HG02588 (cell line): ENCODE measurements around the gene PLBD2.

Experiments used
- ATAC-seq: cut with Tn5 transposase; IDR thresholded peaks from one replicate; pipeline ENCODE4 v1.9.1; 2021; ENCODE audit warnings: mild to moderate bottlenecking, moderate library complexity; ENCODE audit not compliant: unreplicated experiment

The PLBD2 gene

DNA sequence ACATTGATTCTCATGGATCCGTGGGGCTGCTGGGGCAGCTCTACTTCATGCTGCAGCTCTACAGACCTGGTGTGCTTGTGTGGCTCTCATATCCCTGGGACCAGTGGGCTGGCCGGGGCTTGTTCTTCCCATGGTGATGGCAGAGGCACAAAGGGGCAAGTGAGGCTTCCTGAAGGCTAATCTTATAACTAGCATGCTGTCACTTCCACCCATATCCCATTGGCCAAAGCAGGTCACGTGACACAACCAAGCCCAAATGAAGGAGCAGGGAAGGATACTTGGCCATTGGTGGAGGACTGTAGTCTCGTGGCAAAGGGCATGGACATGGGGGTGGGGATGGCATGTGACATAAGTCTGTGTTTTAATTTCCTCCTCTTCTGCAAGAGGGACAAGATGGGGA, 9.9 kb downstream of the PLBD2 start:
- no peak for ATAC-seq

DNA sequence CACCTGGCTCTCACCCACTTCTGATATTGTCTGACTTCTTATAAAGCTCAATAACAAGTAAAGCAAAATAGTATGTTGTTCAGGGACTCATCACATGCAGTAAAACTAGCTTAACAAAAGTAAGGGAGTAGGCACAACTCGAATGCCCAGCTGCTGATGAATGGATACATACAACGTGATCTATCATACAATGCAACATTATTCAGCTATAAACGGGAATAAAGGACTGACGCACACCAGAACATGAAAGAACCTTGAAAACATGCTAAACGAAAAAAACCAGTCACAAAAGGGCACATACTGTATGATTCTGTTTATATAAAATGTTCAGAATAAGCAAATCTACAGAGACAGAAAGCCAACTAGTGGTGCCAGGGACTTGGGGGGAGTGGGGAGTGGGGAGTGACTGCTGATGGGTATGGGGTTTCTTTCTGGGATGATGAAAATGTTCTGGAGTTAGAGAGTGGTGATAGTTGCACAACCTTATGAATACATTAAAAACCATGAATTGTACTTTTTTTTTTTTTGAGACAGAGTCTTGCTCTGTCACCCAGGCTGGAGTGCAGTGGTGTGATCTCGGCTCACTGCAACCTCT, 11.1 kb downstream of the PLBD2 start:
- ATAC-seq, result no peak

DNA sequence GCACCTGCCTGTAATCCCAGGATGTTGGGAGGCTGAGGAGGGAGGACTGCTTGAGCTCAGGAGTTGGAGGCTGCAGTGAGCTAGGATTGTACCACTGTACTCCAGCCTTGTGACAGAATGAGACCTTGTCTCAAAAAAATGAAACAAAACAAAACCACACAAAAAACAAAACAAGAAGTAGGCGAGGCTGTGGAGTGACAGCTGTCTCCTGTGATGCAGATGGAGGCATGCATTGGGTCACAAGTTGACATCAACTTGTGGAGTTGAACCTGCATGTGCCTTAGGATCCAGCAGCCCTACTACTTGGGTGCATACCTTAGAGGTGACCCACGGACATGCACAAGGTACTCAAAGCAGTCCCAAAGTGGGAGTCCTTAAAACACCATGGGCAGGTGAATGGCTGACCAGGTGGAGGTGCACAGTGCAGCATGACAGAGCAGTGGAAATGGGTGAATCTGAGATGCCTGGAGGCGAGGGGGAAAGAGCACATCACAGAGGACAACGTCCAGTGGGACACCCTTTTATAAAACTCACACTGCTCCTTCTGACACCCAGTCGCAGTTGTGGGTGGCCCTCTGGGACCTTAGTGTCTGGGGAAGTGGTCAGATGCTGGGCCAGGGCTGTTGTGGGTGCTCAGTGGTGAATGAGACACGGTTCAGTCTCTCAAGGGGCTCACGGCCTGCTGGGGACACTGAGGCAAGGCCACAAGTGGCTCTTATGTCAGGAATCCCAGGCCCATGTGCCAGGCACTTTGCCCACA, 12.7 kb downstream of the PLBD2 start:
- no peak for ATAC-seq

DNA sequence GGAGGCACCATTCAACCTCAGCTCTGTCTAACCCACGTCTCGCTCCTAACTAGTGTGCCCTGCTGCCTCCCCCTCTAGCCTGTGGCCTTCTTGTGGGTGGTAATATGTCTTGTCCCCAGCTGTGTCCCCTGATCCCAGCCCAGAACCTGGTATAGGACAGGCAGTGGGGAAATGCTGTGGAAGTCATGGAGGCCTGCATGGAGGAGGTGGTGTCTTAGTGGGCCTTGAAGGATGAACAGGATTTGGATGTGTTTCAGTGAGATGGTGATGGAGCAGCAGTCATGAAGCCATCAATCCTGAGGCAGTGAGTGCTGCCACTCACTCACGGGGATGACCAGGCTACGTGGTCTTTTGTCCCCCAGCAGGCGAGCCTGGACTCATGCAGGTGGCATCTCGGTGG, 13.4 kb downstream of the PLBD2 start:
- no peak for ATAC-seq

DNA sequence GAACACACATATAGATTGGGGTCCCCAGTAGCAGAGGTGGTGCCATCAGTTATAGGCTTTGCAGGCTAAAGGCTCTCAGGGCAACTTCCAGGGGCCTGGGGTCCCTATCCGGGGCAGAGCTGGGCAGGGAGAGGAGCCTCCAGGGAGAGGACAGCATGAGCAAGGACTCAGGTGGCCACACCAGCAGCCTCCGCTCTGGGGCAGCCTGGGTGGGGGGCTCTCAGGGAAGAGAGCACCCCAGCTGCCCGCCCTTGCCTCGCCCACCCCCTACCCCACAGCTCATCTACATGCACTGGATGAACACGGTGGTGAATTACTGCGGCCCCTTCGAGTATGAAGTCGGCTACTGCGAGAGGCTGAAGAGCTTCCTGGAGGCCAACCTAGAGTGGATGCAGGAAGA, 14.0 kb downstream of the PLBD2 start:
- no peak for ATAC-seq

DNA sequence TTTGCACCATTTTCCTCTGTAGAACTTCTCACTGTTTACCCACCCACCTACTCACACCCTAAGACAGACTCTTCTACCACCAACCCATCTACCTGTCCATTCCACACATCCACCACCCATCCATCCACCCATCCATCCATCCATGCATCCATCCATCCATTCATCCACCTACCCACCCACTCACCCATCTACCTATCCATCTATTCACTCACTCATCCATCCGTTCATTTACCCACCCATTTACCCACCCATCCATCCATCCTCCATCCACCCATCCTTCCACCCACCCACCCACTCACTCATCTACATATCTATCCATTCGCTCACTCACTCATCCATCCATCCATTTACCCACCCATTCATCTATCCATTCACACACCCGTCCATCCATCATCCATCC, 15.1 kb downstream of the PLBD2 start:
- ATAC-seq, result no peak

DNA sequence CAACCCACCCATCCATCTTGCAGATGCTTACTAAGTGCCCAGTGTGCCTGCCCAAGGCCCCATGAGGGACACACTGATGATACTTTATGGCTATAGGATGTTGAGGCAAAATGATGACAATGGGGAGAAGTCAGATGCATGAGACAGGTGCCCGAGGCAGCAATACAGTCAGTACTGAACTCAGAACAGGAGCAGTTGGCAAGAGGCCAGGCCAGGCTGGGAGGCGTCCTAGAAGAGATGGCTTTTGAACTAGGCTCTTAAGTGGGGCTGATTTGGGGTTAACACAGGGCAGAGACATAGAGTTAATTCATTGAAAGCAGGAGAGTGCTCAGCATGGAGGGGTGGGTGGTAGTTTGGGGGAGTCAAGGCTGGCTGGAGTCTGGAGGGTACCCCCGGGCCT, 15.6 kb downstream of the PLBD2 start:
- no peak for ATAC-seq

DNA sequence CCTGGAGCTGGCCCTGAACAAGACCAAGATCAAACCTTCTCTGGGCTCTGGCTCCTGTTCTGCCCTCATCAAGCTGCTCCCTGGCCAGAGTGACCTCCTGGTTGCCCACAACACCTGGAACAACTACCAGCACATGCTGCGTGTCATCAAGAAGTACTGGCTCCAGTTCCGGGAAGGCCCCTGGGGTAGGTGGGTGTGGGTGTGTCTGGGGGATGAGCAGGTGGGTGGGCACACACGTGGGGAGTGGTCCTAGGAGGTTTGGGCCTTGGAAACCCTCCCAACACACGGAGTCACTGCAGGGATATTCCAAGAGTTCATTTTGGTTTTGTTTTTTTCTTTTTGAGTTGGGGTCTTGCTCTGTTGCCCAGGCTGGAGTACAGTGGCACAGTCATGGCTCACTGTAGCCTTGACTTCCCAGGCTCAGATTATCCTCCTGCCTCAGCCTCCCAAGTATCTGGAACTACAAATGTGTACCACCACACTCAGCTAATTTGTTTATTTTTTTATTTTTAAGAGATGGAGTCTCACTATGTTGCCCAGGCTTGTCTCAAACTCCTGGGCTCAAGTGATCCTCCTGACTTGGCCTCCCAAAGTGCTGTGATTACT, 16.5 kb downstream of the PLBD2 start:
- no peak for ATAC-seq

DNA sequence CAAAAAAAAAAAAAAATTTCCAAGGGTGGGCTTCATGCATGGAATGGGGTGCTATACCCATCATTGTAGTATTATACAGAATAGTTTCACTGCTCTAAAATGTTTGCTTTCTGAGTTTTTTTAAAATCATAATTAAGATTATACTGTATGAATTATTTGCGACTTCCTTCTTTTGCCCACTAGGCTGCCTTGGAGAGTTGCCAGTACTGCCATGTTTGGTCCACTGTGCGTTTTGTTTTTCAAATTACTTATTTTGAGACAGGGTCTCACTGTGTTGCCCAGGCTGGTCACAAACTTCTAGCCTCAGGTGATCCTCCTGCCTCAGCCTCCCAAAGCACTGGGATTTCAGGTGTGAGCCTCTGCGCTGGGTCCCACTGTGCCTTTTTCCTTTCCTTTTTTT, 19.9 kb downstream of the PLBD2 start:
- ATAC-seq, result no peak

DNA sequence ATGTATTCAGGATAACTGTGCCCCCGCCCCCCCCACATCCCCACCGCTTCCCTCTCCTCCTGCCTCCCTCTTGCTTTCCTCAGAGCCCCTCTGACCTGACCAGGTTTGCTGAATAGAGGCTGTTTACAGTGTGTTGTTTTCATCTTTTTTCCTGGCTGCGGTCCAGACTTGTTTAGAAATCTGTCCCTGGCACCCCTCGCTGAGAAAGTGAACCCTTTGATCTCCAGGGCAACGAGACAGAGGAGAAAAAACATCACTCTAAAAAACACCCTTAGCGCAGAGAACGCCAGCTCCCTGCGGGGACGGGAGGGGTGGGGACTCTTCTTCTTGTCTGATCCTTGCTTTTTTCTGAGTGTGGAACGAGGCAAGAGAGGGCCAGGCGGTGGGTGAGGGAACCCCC, 22.8 kb downstream of the PLBD2 start:
- ATAC-seq, result no peak

DNA sequence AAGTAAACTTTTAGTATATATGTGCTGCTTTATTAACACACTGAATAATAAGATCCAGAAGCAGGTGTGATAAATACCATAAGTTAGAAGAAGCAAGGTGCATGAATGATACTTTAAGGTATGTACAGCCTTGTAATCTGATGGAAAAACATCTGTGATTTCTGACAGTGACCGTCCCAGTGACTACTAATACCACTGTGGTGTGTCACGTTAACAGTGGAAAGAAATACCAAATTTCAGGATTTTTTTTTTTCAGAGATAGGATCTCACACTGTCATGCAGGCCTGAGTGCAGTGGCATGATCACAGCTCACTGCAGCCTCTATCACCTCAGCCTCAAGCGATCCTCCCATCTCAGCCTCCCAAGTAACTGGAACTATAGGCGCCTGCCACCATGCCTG, 23.8 kb downstream of the PLBD2 start:
- ATAC-seq, result no peak

DNA sequence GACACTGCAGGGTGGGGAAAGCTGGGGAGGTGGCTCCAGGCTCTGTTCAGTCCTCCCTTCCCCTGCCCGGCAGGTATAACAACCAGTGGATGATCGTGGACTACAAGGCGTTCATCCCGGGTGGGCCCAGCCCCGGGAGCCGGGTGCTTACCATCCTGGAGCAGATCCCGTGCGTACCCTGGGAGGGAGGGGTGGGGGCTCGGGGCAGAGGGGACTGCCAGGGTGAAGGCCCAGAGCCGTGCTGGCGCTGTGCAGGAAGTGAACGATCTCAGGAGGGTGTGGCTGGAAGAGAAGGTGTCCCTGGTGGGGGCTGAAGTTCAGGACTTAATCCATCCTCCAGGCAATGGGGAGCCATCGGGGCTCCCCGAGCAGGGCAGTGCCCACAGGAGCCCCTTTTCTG, 26.4 kb downstream of the PLBD2 start:
- ATAC-seq, result no peak

DNA sequence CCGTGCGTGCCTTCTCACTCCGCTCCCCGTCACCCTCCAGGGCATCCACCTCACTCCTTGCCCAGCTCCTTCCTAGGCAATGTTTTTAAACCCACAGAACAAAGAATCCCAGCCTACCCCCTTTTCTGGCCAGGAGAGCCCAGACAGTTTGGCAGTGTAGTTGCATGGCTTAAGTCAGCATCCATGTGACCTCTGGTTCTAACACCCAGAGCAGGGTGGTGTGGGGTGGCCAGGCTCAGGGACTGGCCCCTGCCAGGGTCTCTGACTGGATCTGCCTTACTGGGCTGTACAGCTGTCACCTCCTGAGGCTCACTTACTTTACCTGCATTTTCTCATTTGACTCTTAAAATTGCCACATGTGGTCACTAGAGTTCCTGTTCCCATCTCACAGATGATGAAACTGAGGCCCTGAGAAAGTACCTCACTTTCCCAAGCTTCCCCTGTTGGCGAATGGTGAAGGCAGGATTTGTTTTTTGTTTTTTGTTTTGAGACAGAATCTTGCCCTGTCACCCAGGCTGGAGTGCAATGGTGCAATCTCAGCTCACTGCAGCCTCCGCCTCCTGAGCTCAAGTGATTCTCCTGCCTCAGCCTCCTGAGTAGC, 27.0 kb downstream of the PLBD2 start:
- no peak for ATAC-seq

DNA sequence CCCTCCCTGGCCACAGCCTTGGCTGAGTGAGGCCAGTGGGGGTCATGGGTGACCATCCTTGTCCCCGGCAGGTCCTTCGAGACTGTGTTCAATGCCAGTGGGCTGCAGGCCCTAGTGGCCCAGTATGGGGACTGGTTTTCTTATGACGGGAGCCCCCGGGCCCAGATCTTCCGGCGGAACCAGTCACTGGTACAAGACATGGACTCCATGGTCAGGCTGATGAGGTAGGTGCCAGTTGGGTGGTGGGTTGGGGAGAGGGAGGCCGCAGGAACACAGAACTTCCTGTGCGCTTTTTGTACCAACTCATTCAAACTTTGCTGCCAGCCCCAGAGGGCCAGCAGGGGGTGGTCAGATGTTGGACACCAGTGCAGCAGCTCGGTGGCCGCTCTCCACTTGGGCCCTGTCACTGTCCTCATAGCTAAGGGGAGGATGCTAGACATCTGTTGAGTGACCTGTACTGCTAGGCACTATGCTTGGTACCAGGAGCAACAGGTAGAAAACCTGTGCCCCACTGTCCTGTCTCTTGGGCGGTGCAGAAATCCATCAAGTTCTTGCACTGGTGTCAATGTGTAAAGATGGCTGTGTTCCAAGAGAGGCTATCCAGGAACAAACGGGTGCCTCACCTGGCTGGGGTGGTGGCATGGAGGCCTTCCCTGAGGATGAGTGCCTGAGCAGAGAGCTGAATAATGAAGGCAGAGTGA, 28.6 kb downstream of the PLBD2 start:
- ATAC-seq, result no peak

DNA sequence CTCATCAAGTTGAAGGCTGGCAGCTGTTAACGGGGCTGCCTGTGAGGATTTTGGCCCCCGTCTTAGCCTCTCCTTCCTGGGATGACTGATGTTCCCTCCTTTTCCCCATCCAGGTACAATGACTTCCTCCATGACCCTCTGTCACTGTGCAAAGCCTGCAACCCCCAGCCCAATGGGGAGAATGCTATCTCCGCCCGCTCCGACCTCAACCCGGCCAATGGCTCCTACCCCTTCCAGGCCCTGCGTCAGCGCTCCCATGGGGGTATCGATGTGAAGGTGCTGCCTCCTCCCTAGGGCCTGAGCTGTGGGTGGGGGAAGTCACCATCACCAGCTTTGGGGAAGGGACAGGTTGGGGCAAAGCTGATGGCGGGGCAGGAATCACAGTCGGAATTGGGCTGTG, 29.2 kb downstream of the PLBD2 start:
- ATAC-seq, result no peak

DNA sequence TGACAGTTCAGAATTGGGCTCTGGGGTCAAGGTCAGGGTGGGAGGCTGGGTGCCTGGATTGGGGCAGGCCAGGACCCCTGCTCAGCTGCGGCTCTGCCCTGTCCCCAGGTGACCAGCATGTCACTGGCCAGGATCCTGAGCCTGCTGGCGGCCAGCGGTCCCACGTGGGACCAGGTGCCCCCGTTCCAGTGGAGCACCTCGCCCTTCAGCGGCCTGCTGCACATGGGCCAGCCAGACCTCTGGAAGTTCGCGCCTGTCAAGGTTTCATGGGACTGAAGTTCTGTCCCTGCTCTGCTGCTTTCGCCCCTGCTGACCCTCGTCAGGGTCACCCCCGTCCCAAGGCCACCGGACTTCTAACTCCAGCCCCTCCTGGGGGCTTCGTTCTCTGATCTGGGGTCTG, 30.0 kb downstream of the PLBD2 start:
- no peak for ATAC-seq

DNA sequence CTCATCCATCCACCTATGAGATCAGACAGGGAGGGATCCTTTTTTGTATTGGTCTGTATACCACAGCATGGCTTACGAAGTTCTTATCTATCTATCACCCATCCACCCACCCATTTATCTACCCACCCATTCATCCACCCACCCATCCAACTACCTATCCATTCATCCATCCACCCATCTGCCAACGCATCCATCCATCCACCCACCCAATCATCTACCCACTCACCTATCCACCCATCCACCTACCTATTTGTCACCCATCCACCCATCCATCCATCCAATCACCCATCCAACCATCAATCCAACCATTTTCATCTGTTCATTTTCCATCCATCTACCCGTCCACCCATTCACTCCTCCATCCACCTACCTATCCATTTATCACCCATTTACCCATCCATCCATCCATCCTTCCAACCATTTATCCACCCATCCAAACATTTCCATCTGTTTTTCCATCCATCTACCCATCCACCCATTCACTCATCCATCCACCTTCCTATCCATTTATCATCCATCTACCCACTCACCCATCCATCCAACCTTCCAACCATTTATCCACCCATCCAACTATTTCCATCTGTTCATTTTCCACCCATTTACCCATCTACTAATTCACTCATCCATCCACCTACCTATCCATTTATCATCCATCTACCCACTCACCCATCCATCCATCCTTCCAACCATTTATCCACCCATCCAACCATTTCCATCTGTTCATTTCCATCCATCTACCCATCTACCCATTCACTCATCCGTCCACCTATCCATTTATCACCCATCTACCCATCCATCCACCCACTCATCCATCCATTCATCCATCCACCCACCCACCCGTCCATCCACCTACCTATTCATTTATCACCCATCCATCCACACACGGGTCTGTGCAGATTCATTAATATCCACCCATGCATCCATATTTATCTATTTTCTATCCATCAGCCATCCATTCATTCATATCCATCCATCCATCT, 32.0 kb downstream of the PLBD2 start:
- ATAC-seq, result no peak

DNA sequence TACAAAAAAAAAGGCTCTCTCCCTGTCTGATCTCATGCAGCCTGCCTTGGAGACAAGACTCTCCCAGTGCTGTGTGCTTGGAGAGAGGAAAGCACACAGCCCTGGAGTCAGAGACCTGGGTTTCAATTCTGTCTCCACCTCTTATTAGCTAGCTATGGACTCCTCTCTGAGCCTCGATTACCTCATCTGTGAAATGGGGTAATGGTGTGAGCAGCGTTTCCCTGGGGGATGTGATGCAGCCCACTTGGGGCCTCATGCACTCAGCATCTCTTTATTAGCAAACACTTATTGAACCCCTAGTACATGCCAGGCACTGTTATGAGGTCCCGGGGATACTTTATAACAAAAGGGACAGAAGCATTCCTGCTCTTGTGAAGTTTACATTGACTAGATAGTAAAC, 32.8 kb downstream of the PLBD2 start:
- no peak for ATAC-seq

DNA sequence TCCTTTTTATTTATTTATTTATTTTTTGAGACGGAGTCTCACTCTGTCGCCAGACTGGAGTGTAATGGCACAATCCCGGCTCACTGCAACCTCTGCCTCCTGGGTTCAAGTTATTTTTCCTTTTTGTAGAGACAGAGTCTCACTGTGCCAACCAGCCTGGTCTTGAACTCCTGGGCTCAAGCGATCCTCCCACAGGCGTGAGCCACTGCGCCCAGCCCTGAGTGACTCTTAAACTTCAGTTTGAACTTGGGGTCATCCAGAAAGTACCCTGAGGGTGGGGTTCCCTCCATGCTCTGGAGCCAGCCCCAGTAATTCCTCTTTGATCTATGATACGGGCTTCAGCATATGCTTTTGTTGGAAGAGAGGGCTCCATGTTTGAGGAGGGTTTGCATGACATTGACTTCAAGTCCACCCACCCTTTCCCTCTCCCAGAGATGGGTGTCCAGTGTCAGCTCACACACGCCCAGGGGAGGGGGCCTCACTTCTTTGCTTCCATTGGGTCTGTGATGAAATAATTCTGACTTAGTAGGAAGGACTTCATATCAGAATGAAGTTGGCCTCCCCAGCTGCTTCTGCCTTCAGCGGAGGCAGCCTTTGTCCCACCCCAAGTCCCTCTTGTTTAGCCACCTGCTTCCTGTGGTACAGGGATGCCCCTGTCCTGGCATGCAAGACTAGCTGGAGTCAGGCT, 33.4 kb downstream of the PLBD2 start:
- no peak for ATAC-seq

DNA sequence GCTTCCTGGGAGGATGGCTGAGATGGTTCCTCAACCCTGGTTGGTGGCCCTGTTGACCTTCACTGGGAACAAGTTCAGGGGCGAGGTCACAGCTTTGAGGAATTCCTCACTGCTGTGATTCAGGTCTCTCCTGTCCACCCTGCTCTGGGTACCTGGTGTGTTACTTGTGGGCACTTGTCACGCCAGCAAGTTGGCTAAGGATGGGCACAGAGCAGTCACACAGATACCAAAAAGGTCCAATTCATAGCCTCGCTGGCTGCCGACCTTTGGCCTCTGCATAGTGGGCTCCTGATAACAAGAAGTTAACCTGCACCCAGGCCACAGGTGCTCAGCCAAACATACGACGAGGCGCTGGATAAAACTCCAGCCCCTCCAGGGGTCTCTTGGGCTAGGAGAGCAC, 34.1 kb downstream of the PLBD2 start:
- no peak for ATAC-seq
